GM18858 (cell line): Measurements from ENCODE around the gene DEK.
A peak's percentile ranks its signal among the peaks of the same experiment; 100 is the strongest.
"Not testable (repeated sequence)": the region's sequence is repeated elsewhere in the genome, so short reads cannot be mapped to it uniquely, and the experiment has no call there.

ENCODE experiments used
- ATAC-seq: cut with Tn5 transposase; IDR thresholded peaks from one replicate; pipeline ENCODE4 v1.9.1; 2021; ENCODE audit not compliant: unreplicated experiment

Gene DEK, protein sequence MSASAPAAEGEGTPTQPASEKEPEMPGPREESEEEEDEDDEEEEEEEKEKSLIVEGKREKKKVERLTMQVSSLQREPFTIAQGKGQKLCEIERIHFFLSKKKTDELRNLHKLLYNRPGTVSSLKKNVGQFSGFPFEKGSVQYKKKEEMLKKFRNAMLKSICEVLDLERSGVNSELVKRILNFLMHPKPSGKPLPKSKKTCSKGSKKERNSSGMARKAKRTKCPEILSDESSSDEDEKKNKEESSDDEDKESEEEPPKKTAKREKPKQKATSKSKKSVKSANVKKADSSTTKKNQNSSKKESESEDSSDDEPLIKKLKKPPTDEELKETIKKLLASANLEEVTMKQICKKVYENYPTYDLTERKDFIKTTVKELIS

GRCh38 chr6:18264219-18264922 lies at the start of gene DEK:
Gene DEK, minus strand, starts transcription at chr6:18264530. Its CDS starts 543 bp downstream, at chr6:18263987.
- ATAC-seq: peak; percentile 21

GRCh38 chr6:18312368-18312767 lies 48.0 kb upstream of the DEK start:
- ATAC-seq: no peak

- ATAC-seq: not testable (repeated sequence)
Measured at GRCh38 chr6:18310010-18310409, 45.7 kb upstream of the DEK start.

- no peak for ATAC-seq
Measured at GRCh38 chr6:18309046-18309445, 44.7 kb upstream of the DEK start.

GRCh38 chr6:18308070-18308735 lies 43.9 kb upstream of the DEK start:
- no peak for ATAC-seq

DNA sequence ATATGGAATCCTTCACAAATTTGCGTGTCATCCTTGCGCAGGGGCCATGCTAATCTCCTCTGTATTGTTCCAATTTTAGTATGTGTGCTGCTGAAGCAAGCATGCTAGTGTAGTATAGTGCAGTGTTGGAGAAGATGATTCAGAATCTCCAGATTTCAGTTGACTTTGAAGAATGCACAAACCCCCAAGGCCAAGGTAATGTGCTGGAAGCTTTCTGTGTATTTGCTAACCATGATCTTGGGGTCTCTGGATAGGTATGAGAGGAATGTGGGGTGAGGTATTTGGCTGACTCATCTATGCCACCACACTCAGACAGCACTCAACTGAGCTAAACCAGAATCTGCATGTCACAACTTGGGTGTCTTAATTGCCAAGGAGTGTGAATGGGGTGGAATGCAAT lies 42.6 kb upstream of the DEK start:
- ATAC-seq: no peak

- ATAC-seq: no peak
Measured at GRCh38 chr6:18302561-18303439, 38.5 kb upstream of the DEK start.

GRCh38 chr6:18293076-18293904 lies 29.0 kb upstream of the DEK start:
- ATAC-seq: no peak

GRCh38 chr6:18289283-18289682 lies 25.0 kb upstream of the DEK start:
- ATAC-seq: no peak

DNA sequence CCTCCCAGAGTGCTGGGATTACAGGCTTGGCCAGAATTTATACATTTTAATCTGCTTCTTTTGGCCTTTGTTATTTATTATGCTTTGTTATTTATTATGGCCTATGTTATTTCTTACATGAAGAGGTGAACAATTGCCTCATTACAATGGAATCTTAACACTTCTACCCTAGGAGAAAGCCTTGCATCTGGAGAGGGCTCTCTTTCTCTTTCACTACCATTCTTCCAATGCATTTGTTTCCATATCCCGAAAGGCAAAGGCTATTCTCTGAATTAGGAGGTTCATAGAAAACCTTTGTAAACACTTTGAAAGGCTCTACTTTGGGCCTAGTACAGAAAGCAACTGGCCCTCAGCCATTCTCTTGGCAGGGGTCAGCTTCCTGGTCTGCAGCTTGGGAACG lies 19.9 kb upstream of the DEK start:
- ATAC-seq: no peak

DNA sequence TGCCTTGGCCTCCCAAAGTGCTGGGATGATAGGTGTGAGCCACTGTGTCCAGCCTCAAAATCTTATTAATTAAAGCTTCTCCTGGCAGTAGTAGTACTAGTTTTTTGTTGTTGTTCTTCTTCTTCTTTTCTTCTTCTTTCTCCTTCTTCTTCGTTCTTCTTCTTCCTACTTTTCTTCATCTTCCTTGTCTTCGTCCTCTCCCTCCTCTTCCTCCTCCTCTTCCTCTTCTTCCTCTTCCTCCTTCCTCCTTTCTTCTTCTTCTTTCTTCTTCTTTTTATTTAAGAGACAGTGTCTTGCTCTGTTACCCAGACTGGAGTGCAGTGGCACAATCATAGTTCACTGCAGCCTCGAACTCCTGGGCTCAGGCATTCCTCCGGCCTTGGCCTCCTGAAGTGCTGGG lies 17.2 kb upstream of the DEK start:
- no peak for ATAC-seq

DNA sequence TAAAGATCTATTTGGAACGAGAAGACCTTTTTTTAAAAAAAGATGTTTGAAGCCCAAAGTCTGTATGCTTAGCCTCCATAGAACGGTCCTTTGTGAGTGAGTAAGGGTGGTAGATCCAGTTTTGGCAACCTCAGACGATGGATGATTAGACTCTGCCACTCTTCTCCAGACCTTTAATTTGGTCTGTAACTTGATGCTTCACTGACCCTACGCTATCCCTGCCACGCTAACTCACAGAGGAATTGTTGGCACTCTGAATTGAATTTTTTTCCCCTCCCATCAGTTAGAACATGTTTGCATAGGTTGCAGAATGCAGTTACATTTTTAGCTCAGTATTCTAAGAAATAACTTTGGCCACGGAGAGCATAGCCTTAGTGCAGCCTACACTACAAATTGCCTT lies 15.8 kb upstream of the DEK start:
- no peak for ATAC-seq

DNA sequence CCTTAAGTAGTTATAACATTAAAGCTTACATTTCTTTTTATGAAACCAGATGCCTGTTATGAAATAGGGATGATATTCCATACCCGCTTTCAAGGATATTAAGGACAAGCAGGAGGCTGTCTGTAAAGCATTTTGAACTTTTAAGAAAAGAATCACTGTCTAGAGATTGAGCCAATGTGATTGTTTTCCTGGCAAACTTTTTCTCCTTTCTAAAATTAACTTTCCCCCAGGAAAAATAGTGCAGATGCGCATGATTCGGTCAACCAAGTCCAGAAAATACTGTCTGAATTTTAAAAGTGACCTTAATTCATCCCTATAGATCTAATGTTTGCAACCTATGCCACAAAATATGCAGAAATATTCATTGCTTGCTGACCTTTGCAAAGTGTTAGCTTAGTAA lies 15.1 kb upstream of the DEK start:
- no peak for ATAC-seq

DNA sequence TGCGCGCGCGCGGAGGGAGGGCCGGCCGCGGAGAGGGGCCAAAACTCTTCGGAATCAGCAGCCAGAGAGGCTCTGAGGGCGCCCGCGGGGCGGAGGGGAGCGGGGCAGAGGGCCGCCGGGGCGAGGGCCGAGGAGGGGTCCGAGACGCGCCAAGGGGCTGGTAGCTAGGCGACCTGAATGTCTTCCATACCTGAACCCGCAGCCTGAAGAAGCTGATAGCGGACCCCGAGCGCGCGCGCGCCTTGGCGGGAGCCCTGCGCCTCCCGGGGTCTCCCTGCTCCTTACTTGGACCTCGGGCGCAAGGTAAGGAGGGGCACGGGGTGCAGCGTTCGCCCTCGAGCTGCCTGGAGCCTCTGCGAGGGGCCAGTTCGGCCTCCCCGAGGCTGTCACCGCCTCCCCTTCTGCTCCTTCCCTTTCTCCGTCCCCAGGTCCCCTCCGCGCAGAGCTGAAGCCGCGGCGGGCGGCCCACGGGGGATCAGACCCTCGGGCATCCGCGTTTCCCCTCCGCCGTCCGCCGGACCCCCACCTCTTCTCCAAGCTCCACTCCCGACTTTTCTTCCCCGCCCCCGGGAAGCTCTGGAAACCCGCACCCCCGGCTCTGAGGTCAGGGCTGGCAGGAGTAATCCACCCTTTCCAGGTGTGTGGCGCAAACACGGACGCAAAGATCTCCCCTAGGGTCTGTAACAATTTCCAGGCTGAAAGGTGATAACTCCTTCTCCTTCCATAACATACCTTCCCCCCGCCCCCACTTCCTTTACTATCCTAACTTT lies 13.1 kb upstream of the DEK start:
- no peak for ATAC-seq

DNA sequence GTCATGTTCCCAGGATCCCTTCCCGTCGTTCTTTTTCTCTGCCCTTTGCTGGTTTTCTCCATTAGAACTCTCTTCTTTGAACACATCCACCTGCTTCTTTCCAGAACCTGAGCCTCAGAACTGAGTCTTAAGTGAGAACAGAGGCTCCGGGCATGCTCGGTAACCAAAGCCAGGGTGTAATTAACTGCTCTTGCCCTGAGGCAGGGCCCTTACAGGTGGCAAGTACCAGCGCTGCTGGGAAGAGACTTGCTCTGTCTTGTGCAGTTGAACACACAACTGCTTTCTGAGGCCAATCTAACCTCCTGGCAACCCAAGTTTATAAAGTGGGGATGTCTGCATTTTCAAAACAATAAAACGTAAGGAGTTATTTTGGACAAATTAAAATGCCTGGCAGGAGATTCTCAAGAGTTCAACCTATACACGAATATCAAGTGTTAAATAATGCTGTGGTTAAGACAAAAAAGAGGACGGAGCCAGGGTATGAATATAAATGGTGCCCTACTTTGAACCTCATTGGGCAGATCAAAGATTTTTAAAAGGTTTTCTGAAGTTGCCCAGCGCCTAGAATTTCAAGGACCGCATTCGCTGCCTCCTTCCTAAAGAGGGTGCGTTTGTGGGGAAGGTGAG lies 12.4 kb upstream of the DEK start:
- no peak for ATAC-seq

- no peak for ATAC-seq
Measured at GRCh38 chr6:18270216-18270615, 5.9 kb upstream of the DEK start.

- ATAC-seq: no peak
Measured at GRCh38 chr6:18269717-18270116, 5.4 kb upstream of the DEK start.

DNA sequence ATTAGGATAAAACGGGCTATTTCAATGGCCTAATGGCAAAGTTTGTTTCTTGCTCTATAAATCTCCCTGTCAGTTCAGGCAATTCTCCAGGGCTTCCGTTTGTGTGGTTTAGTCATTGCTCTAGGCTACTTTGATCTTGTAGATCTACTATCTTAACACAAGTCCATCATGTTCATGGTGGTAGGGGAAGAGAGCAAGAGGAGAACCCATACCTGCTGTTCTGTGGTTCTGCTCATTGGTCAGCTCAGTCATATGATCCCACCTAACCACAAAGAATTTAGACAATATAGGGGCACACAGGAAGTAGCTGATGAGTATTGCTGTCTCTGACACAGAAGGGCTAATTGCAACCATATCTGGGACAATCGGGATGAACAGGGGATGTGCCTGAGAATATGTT lies 4.9 kb upstream of the DEK start:
- ATAC-seq: peak; percentile 47

GRCh38 chr6:18268066-18268465 lies 3.7 kb upstream of the DEK start:
- ATAC-seq: no peak
